Vagina (tissue), 2 donors: ENCODE data around the gene ADI1.

Experiments used
- CTCF ChIP-seq, 3 experiments: fragments of 450-650 bp in 2 of 3; fragments of 200-600 bp in 1 of 3; sonication (generic) in 1 of 3; IDR thresholded peaks; one replicate each; pipeline ENCODE4 v1.5.1; 2017 to 2019; ENCODE audit warnings: antibody characterized with exemption in 3 of 3, mild to moderate bottlenecking in 2 of 3, moderate library complexity in 2 of 3
- POLR2AphosphoS5 ChIP-seq, 2 donors: sonication (generic); formaldehyde crosslinking; IDR thresholded peaks; one replicate each; pipeline ENCODE4 v1.9.0; 2017; ENCODE audit warnings: antibody characterized with exemption in 2 of 2, mild to moderate bottlenecking in 2 of 2, low read depth in 1 of 2; ENCODE audit not compliant: insufficient read depth in 1 of 2

DNA sequence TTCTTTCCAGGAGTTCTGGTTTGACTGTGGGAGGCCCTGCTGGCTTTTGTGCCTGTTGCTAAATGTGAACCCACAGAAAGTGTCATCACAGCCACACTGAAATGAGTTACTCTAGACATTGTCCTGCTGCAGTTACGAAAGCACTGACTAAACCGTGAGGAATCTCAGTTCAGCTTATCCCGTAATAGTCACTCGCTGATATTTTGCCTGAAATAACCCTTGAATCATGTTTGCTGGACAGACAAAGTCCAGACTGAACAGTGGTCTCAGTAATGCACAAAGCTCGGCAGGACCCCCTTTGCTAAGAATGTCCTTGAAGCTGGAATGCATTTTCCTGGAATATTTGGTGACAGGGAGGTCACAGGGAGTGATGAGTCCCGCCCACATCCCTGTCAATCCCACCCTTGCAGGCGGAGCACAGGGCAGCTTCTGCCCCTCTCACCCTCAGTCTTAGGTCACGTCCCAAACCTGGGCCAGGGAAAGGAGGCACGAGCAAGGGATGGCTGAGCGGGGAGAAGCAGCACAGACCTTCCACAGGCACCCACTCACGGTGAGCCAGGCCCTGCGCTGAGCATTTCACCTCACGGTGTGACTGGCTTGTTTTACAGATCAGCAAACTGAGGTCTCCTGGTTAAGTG, 53.4 kb downstream of the ADI1 start:
- no peak for TF ChIP-seq POLR2AphosphoS5 (IDR thresholded peaks at IDR 0.05; ENCODE audit: insufficient read depth in 1 of 2, low read depth in 1 of 2)
- no peak for TF ChIP-seq CTCF (IDR thresholded peaks at IDR 0.05)
